Cardiac fibroblast (primary cell): ENCODE results near the gene DSCAML1.

Experiments used
- DNase-seq, 2 donors: peaks; one replicate each; pipeline versions ENCODE4 v3.0.0 to v3.0.0-alpha.2; 2010; ENCODE audit warnings: low read depth in 2 of 2
- H3K4me3 ChIP-seq, 2 donors: replicated peaks in 1 of 2; 1 replicate in 1 of 2; 2 replicates in 1 of 2; pipeline ENCODE4 v1.5.1; 2011; ENCODE audit warnings: low read depth in 2 of 2, low read length in 2 of 2, mild to moderate bottlenecking in 2 of 2, moderate library complexity in 1 of 2
- TF ChIP-seq, protein P1 (sequence below): IDR thresholded peaks from one replicate; pipeline ENCODE4 v1.5.1; 2011; ENCODE audit warnings: low read depth, mild to moderate bottlenecking, low read length, inconsistent platforms

Gene DSCAML1

DNA sequence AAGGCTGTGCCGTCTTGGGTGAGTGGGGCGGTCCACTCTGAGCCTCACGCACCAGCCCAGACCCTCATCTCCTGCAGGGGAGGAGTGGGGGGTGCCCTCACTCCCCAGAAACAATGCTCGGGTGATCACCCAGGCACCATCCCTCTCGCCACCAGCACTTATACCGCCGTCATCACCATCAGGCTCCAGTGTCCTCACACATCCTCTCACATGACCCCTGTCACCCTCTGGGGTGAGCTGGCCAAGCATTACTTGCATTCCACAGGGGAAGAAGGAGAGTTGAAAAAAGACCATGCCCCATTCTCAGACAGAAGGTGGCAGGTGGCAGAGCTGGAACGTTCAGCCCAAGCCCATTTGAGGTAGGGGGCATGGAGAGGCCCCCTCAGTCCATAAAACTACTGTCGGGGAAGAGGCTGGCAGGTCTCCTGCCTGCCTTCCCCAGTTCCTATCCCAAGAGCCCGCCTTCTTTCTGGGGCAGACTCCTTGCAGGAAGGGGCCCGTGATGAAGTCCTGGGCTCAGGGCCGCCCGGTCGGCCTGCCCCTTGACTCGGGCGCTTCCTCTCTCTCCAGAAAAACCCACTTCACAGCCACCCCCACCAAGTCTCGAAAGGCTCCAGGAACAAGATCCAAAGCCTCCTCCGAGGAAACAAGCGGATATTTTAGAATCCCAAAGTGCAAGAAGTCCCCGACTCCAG lies 153.3 kb downstream of the DSCAML1 start:
- TF ChIP-seq, protein P1, sequence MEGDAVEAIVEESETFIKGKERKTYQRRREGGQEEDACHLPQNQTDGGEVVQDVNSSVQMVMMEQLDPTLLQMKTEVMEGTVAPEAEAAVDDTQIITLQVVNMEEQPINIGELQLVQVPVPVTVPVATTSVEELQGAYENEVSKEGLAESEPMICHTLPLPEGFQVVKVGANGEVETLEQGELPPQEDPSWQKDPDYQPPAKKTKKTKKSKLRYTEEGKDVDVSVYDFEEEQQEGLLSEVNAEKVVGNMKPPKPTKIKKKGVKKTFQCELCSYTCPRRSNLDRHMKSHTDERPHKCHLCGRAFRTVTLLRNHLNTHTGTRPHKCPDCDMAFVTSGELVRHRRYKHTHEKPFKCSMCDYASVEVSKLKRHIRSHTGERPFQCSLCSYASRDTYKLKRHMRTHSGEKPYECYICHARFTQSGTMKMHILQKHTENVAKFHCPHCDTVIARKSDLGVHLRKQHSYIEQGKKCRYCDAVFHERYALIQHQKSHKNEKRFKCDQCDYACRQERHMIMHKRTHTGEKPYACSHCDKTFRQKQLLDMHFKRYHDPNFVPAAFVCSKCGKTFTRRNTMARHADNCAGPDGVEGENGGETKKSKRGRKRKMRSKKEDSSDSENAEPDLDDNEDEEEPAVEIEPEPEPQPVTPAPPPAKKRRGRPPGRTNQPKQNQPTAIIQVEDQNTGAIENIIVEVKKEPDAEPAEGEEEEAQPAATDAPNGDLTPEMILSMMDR, result no peak
- H3K4me3 ChIP-seq, result no peak overlapping the region
- no peak for DNase-seq

DNA sequence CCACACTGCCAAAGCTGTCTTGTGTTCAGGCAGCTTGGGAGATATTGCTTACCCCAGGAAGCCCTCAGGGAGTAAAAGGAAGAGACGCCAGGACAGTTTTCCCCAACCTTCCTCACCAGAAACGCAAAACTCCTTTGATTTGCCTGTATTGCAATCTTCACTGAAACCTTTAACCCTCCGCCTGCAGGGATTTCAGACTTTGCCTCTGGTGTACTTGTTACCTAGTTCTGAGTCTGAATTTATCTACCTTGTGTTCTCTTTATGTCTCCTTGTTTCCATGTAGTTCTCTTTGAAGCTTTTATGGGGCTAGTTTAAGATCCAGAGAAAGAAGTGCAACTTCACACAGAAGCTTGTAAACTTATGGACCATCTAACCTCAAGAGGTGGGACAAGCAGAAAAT lies 154.2 kb downstream of the DSCAML1 start:
- no peak for DNase-seq
- TF ChIP-seq, protein P1, result no peak
- H3K4me3 ChIP-seq, result no peak overlapping the region

DNA sequence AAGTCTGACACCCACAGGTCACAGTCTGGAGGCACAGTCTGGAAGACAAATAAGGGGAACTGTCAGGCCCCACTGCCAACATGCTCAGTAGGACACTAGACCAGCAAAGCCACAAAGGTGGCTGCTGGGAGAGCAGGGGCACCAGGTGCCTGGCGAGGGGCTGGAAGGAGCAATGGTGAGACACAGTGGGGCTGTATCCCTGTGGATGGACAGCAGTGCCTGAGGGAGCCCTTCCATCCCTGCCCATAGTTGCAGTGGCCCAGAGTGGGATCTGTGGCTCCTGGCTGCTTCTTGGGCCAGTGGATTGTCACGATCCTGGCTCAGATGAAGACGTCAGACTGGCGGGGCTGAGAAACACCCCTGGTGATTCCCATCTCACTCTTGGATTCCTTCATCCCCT lies 154.6 kb downstream of the DSCAML1 start:
- DNase-seq, result no peak
- H3K4me3 ChIP-seq, result no peak overlapping the region
- TF ChIP-seq, protein P1, result no peak

DNA sequence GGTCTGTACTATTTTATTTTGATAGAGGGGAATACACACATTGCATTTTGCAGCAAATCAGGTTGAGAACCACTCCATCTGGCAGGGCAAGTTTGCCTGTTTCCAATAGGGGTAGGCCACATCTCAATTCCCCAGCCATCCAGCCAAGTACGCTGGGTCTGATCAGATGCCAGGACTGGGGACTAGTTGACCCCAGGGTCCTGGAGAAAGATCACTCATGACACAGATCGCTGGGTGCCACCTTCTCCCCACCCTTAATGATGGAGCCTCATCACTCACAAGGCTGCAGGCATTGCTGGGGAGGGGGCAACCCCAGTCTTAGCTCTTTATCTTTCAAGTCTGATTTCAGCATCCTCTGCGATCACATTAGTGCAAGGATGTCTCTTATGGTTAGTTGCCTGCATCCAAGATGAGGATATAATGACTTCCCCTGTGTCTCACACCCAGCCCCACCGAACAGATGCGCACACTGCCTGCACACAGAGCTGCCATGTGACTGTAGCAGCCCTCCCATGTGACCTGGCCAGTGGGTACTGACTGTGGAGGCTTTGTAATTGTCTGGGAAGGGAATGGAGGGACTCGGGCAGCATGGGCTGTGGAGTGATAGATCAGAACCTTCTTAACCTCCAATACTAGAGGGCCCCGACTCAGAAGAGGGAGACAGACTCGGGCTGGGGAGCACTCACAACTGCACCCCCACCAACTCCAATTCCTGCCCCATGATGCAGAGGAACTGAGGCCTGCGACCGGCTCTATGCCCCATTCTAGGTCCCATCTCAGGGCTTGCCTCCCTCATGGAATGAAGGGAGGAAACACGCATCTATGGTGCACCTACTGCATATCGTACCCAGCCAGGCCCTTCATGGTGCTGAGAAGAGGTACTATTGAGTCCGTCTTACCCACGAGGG lies 155.8 kb downstream of the DSCAML1 start:
- DNase-seq, result no peak
- TF ChIP-seq, protein P1, result no peak
- no peak overlapping the region for H3K4me3 ChIP-seq

- no peak for DNase-seq
- TF ChIP-seq, protein P1, result no peak
- H3K4me3 ChIP-seq, result no peak overlapping the region
These were observed 157.0 kb downstream of the DSCAML1 start for GRCh38 chr11:117640041-117640440.

DNA sequence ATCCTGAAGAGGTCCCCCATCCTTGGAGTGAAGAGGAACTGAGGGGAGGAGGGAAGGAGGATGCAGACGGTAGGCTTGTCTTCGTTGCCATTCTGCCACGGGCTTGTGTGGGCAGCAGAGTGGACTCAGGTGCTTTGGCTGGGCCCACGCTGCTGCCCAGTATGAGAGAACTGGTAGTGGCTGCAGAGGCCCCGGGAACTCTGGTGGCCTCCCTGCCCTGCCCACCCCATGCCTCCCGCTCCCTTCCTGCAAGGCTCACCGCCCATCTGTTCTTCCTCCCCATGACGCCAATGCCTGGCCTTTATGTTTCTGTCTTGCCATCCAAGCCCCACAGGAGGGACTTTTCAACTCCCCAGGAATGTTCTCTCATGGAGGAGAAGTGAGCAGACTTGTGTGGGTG lies 157.4 kb downstream of the DSCAML1 start:
- H3K4me3 ChIP-seq, result no peak overlapping the region
- no peak for DNase-seq
- TF ChIP-seq, protein P1, result no peak
